ENCODE measurements around the gene PP2D1.
"Not testable (repeated sequence)": the region's sequence is repeated elsewhere in the genome, so short reads cannot be mapped to it uniquely, and the experiment has no call there.

The PP2D1 gene

DNA sequence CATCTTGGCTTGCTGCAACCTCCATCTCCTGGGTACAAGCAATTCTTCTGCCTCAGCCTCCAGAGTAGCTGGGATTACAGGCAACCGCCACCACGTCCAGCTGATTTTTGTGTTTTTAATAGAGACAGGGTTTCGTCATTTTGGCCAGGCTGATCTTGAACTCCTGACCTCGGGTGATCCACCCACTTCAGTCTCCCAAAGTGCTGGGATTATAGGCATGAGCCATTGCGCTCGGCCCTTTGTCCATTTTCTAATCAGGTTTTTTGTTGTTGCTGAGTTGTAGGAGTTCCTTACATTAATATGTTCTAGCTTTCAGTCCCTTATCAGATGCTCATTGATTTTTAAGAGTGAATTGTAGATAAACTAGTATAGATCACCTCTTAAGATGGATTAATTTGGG is 44.9 kb downstream of the PP2D1 start:
- DNase-seq, result no peak

DNA sequence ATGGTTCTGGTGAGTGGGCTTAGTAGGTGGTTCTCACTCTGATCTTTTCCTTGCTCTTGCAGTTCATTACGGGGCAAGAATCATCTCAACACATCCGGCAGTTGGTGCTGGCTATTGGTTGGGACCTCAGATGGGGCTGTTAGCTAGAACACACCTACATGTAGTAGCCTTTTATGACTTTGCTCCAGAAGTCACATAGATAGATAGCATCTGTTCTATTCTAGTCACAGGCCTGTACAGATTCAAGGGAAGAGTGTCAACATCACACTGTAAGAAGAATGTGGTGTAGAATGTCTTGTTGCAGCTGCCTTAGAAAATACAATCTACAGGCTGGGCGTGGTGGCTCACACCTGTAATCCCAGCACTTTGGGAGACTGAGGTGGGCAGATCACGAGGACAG is 50.1 kb downstream of the PP2D1 start:
- DNase-seq, result no peak

DNA sequence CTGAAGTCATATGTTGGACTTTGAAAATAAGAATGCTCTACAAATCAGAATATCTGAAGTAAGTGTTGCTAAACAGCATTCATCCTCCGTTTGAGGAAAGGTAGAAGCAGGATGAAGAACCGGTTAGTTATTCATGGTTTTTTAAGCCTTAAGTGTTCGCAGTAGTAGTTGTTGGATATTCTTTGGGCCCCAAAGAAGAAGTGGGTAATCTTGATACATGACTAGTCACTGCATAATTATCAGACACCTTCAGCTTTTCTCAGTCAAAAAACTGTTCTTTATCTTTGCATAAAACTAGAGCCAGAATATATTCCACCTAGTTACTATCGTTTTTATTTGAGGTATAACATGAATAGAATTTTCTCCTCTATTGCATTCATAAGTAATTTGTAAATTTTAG is 51.4 kb downstream of the PP2D1 start:
- DNase-seq, result no peak

DNA sequence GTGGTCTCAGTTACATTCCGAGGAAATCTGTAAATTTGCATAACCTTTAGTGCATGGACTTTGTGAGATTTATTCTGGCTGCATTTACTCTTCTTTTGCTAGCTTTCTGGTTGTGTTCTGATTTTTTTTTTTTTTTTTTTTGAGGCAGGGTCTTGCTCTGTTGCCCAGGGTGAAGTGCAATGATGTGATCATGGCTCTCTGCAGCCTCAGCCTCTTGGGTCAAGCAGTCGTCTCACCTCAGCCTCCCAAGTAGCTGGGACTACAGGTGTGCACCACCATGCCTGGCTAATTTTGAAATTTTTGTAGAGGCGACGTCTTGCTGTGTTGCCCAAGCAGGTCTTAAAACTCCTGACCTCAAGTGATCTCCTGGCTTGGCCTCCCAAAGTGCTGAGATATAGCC is 52.6 kb downstream of the PP2D1 start:
- no peak for DNase-seq

DNA sequence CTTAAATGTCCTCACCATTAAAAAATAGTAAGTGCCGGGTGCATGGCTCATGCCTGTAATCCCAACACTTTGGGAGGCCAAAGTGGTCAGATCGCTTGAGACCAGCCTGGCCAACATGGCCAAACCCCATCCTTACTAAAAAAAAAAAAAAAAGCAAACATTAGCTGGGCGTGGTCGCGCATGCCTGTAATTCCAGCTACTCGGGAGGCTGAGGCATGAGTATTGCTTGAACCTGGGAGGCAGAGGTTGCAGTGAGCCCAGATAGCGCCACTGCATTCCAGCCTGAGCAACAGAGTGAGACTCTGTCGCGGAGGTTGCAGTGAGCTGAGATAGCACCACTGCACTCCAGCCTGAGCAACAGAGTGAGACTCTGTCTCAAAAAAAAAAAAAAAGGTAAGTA is 54.7 kb downstream of the PP2D1 start:
- DNase-seq, result not testable (repeated sequence)

GRCh38 chr3:19954676-19955075 is 57.4 kb downstream of the PP2D1 start:
- DNase-seq, result no peak

GRCh38 chr3:19950316-19950715 is 61.7 kb downstream of the PP2D1 start:
- no peak for DNase-seq

GRCh38 chr3:19948226-19948591 is 63.9 kb downstream of the PP2D1 start:
- DNase-seq, result no peak

DNA sequence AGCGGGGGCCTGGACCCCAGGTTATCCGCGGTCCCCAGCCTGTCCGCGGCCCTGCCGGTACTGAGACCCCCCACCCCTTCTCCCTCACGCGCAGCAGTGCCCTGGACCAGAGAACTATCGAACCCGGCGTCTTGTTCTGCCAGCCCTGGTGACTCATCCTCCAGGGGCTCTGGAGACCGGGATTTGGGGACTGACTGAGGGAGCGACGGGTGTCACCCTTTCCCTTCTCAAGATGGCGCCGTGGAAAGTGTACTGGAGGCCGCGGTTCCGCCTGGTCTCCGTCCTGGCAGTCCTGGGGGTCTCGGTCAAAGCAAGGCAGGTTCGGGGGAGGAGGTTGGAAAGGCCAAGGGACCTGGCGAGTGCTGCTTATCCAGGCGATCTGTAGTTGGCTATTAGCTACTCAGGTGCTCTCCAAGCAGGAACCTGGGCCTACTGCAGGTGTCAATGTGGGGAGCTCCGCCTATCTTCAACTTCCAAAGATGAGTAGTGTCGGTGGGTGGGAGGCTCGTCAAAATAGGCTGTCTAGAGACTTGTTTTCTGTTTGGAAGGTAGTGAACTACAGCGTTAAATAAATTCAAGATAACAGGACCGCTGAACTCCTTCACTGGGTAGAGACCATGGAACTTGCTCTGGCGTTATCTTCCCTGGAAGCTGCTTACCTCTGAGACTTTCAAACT is 64.4 kb downstream of the PP2D1 start:
- DNase-seq, result peak; percentile 66

- DNase-seq, result peak; percentile 98
Measured at GRCh38 chr3:19946832-19947548, 65.1 kb downstream of the PP2D1 start, which contains the start of gene RAB5A. Gene RAB5A (plus strand): TSS chr3:19947097. CDS start chr3:19950899, 3,802 bp downstream.

DNA sequence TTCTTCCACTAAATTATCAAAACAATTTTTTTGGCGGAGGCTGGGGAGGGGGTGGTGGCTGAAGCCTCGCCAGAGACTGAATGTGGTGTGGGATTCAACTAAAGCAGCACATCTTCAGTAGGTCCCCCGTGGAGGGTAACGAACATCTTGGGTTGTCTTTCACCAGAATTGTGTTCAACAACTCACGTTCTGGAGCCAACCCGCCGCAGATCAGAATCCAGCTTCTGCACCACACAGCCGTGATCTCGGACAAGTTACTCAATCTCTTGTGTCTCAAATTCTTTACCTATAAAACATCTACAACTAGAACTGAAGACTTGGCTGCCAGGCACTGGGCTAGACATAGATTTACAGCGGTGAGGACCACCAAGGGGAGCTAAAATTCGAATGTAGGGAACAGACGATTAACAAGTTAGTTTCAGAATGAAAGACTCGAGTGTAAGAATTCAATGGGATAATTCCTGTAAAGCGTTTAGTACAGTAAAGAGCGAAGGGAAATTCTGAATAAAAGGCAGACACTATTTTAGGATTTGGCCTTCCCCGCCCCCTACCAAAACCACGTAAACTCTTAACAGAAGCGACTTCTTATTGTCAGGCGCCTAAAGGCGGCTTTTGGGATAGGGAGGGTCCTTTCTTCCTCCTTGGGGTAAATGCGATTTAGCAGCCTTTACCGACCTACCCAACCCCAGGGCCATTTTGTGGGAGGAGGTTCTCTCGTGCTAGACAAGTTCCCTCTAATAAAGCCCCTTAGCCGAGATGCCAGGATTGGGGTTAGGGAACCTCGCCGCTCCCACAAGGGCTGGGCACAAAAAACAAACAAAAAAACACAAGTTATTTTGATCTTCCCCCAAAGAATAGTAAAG is 65.9 kb downstream of the PP2D1 start:
- no peak for DNase-seq

GRCh38 chr3:19945534-19945933 is 66.5 kb downstream of the PP2D1 start:
- DNase-seq, result no peak

DNA sequence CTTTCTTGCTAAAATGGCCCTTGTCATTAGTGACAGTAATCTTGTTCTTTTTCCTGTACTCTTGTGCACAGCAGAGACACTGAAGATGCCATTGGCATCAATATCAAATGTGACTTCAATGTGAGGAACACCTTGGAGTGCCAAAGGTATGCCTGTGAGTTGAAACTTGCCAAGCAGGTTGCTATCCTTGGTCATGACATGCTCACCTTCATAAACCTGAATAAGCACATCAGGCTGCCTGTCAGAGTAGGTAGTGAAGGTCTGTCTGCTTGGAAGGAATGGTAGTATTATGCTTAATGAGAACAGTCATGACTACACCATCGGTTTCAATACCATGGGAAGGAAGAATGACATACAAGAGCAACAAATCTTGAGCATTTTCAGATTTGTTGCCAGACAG is 71.4 kb downstream of the PP2D1 start:
- DNase-seq, result no peak

- no peak for DNase-seq
Measured at GRCh38 chr3:19938295-19938627, 73.8 kb downstream of the PP2D1 start.

GRCh38 chr3:19937459-19938294 is 74.4 kb downstream of the PP2D1 start:
- no peak for DNase-seq

Data from CD4-positive, alpha-beta T cell treated with Interleukin-17A for 1 hour (primary cell).